Adrenal gland (tissue), 12 donors: ENCODE data around the gene CFAP20. TPM values are rescaled to one million over a fixed set of nuclear protein-coding genes. Genes with fewer than 3 reads are reported as not detected.

Source experiments
- DNase-seq, 7 donors: peaks; one replicate each; pipeline ENCODE4 v3.0.0-alpha.2; 2019 to 2020
- H3K27ac ChIP-seq, 5 donors: fragments of 200-600 bp; sonication (generic) in 4 of 5; 1 replicate in 3 of 5; 2 replicates in 2 of 5; pipeline versions ENCODE4 v1.5.1 to v1.8.0; 2016 to 2020; ENCODE audit warnings: mild to moderate bottlenecking in 1 of 5
- H3K27me3 ChIP-seq: fragments of 200-600 bp; 2 replicates; pipeline ENCODE4 v1.8.0; 2021
- H3K36me3 ChIP-seq, 2 donors: fragments of 200-600 bp; replicated peaks in 1 of 2; 1 replicate in 1 of 2; 2 replicates in 1 of 2; pipeline versions ENCODE4 v1.5.1 to v1.8.0; 2018 to 2022
- H3K4me1 ChIP-seq, 2 donors: fragments of 200-600 bp; replicated peaks in 1 of 2; 1 replicate in 1 of 2; 2 replicates in 1 of 2; pipeline versions ENCODE4 v1.5.1 to v1.8.0; 2018 to 2021
- H3K4me3 ChIP-seq, 4 donors: fragments of 200-600 bp; sonication (generic) in 3 of 4; one replicate each; pipeline ENCODE4 v1.5.1; 2016 to 2018
- H3K9me3 ChIP-seq, 3 donors: fragments of 200-600 bp; sonication (generic) in 1 of 3; replicated peaks in 1 of 3; 1 replicate in 2 of 3; 2 replicates in 1 of 3; pipeline versions ENCODE4 v1.5.1 to v1.8.0; 2016 to 2021
- POLR2A ChIP-seq, 2 donors: fragments of 450-650 bp; IDR thresholded peaks; one replicate each; pipeline ENCODE4 v1.6.1; 2017; ENCODE audit warnings: antibody characterized with exemption in 2 of 2, mild to moderate bottlenecking in 2 of 2, moderate library complexity in 1 of 2
- WGBS, 4 donors: extraction: QIAGEN DNeasy Blood & Tissue Kit in 2 of 4; methylation state at CpG; one replicate each; pipeline versions ENCODE4 v1.1.5 to v1.1.7; 2013 to 2017; 5-methylcytosine and 5-hydroxymethylcytosine counted together
- intact Hi-C, 2 donors: fragments of 100-400 bp; cut with DNase I; formaldehyde crosslinking; loops; one replicate each; pipeline versions ENCODE4 v1.14.1 to v1.15.0; 2022 to 2023
- polyA plus RNA-seq, 3 donors: library from polyadenylated mRNA; stranded (reverse); fragments of 200-250 nt in 2 of 3; fragments of 350-450 nt in 1 of 3; fragmentation: Illumina TruSeq in 1 of 3; extraction: RNeasy Lipid Tissue Mini Kit (QIAGEN cat#74804) in 1 of 3; gene quantifications; one replicate each; pipeline ENCODE4 v1.2.3, GENCODE V29; 2013 to 2014
- total RNA-seq, 9 donors: library from RNA; depleted of rRNA in 4 of 9; stranded (reverse); fragments of >200 nt in 4 of 9; fragments of 120-200 nt in 1 of 9; fragmentation: NEBNext Ultra II Directional in 1 of 9; extraction: Animal tissue kit (Norgen Biotek cat#: 25700) in 1 of 9; gene quantifications; one replicate each; pipeline versions ENCODE4 v1.1.0 to v1.2.4, GENCODE V29; 2013 to 2023
- TF ChIP-seq, protein P1 (sequence below), 6 experiments: fragments of 450-650 bp in 4 of 6; fragments of 200-600 bp in 2 of 6; sonication (generic) in 1 of 6; IDR thresholded peaks; 1 replicate in 5 of 6; 2 replicates in 1 of 6; pipeline versions ENCODE4 v1.5.1 to v1.8.0; 2016 to 2021; ENCODE audit warnings: antibody characterized with exemption in 6 of 6, mild to moderate bottlenecking in 2 of 6, moderate library complexity in 1 of 6
- donor health status: healthy with polysubstance abuse.
- donor health status: Bipolar disorder and iron deficiency.
- donor health status: DM: yes; HTN: yes; CAD: no.
- donor health status: DM: no; HTN: no; CAD: no.
- donor health status: DM: no; HTN: no; CAD: no.
- donor health status: DM: yes; HTN: yes; CAD: no.

The CFAP20 gene
- total and polyA plus RNA-seq, 12 donors, result 17.1 to 73.3 (median 33.4) TPM

DNA sequence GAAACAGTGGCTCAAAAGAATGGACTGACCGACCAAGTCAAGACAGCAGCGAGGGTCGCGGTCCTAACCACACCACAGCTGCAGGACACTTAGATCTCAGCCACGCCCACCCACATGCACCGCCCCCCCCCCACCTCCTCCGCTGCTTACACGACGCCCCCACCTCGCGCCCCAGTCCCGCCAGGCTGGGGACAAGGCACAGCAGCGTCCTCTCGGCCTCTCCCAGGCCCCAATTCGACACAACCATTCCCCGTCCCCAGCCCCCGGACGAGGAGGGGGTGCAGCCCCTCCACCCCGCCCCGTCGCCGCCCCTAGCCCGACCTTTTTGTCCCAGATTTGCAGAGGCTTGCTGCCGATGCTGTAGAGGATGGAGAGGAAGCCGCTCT is 477 bp downstream of the CFAP20 start:
- TF ChIP-seq, protein P1, sequence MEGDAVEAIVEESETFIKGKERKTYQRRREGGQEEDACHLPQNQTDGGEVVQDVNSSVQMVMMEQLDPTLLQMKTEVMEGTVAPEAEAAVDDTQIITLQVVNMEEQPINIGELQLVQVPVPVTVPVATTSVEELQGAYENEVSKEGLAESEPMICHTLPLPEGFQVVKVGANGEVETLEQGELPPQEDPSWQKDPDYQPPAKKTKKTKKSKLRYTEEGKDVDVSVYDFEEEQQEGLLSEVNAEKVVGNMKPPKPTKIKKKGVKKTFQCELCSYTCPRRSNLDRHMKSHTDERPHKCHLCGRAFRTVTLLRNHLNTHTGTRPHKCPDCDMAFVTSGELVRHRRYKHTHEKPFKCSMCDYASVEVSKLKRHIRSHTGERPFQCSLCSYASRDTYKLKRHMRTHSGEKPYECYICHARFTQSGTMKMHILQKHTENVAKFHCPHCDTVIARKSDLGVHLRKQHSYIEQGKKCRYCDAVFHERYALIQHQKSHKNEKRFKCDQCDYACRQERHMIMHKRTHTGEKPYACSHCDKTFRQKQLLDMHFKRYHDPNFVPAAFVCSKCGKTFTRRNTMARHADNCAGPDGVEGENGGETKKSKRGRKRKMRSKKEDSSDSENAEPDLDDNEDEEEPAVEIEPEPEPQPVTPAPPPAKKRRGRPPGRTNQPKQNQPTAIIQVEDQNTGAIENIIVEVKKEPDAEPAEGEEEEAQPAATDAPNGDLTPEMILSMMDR (IDR thresholded peaks at IDR 0.05), result no peak
- no peak for TF ChIP-seq POLR2A (IDR thresholded peaks at IDR 0.05)
- Histone ChIP-seq H3K27me3 (no peaks in the 10 kb centered on the region), H3K4me3 (peak overlapping the region; percentile 58 to 96 (median 79)), H3K9me3 (no peaks in the 10 kb centered on the region), H3K36me3 (no peaks in the 10 kb centered on the region), H3K4me1 (peaks cover 20 to 46% of the 10 kb centered on the region in 2 donors), H3K27ac (peak overlapping the region; percentile 33 to 89 (median 87))
- 0 to 1% (median 0%) methylated on average over 4 to 24 of the region's 25 CpGs for WGBS, 4 donors
- DNase-seq, result peak in 3 of 7 donors; percentile 15 to 36 (median 21)
- intact Hi-C loops, result no loop called here

DNA sequence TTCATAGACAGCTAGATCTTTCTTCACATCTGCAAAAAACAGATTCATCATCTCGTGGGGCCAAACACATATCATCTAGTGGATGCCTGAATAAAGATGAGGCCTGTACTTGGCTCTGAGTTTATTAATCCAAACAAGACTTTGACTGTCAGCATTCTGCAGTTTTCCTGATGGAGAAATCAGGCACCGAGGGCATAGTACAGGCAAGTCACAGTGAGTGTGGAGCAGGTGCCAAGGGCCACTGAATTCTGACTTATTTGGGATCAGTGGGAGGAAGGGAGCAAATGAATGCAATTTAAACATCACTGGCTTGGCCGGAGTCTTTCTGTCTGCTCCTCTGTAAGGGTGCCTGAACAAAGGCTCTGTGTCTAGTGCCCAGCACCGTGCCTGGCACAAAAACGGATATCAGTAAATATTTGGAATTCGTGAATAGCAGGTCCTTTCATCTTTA is 975 bp downstream of the CFAP20 start:
- WGBS, 4 donors, result 2 to 6% (median 3%) methylated on average over 6 of the region's 6 CpGs
- DNase-seq, result no peak
- no peaks in the 10 kb centered on the region for H3K27me3 ChIP-seq
- H3K4me3 ChIP-seq, result peak overlapping the region in 2 of 4 donors; percentile 76 to 82
- peak overlapping the region in 1 of 5 donors; percentile 87 for H3K27ac ChIP-seq
- H3K4me1 ChIP-seq, result peaks cover 20 to 50% of the 10 kb centered on the region in 2 donors
- TF ChIP-seq POLR2A (IDR thresholded peaks at IDR 0.05), result no peak
- TF ChIP-seq, protein P1 (IDR thresholded peaks at IDR 0.05), result no peak
- no peaks in the 10 kb centered on the region for H3K9me3 ChIP-seq
- no peaks in the 10 kb centered on the region for H3K36me3 ChIP-seq
- intact Hi-C loops, result no loop called here

DNA sequence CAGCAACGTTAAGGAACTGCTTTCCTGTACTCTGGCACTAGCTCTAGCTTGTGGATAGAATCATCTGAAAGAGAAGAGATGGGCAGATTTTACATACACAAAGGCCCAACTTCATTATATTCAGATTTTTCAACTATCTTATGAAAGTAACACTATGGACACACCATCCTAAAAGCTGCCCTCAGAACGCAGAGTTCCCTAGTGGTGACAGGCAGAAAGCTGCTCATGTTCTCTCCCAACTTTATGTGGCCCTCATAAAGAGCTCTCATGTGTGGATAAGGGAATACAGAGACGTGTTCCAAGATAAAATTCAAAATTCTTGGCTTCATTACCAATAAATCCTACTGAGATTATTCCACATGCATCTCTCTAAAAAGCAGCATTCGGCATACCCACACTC is 1.5 kb downstream of the CFAP20 start:
- 20 to 33% (median 25%) methylated on average over 4 of the region's 4 CpGs for WGBS, 4 donors
- Histone ChIP-seq H3K9me3 (no peaks in the 10 kb centered on the region), H3K36me3 (no peaks in the 10 kb centered on the region), H3K27ac (peak overlapping the region in 4 of 5 donors; percentile 7 to 87 (median 39)), H3K4me3 (peak overlapping the region in 1 of 4 donors; percentile 76), H3K4me1 (peaks cover 20 to 50% of the 10 kb centered on the region in 2 donors), H3K27me3 (no peaks in the 10 kb centered on the region)
- intact Hi-C loops, result no loop called here
- no peak for TF ChIP-seq POLR2A (IDR thresholded peaks at IDR 0.05)
- TF ChIP-seq, protein P1 (IDR thresholded peaks at IDR 0.05), result no peak
- DNase-seq, result no peak

DNA sequence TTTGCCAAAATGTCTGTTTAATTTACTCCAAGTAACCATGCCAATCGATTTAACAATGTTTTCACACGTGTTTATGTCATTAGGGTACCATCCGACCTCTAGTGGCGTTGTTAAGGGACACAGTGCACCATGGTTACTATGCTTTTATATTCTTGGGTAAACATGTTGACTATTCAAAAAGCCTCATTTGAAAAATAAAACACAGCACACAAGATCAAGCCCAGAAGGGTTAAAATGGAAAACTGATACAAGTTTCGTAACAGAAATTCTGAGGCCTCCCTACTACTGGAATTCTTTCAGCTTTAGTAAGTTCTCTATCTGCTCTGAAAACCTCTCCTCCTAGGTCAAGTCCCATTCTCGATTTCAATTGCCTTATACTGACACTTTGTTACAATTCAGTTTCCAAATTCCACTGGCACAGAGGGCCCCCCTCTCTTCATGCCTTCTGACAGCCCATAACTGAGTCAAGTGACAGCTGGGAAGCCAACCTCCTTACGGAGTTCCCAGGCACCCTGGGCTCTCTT is 2.1 kb downstream of the CFAP20 start:
- H3K4me1 ChIP-seq, result peaks cover 21 to 53% of the 10 kb centered on the region in 2 donors
- H3K4me3 ChIP-seq, result peak overlapping the region in 1 of 4 donors; percentile 76
- 11 to 16% (median 12%) methylated on average over 7 of the region's 7 CpGs for WGBS, 4 donors
- intact Hi-C loops, result no loop called here
- H3K36me3 ChIP-seq, result no peaks in the 10 kb centered on the region
- H3K27ac ChIP-seq, result peak overlapping the region in 4 of 5 donors; percentile 7 to 87 (median 39)
- TF ChIP-seq POLR2A (IDR thresholded peaks at IDR 0.05), result no peak
- TF ChIP-seq, protein P1 (IDR thresholded peaks at IDR 0.05), result peak in 5 of 6 experiments; percentile 31 to 39 (median 35)
- no peaks in the 10 kb centered on the region for H3K27me3 ChIP-seq
- no peaks in the 10 kb centered on the region for H3K9me3 ChIP-seq
- DNase-seq, result no peak
